Keratinocyte (primary cell): Measurements from ENCODE around the gene TSC22D3. TPM values are rescaled to one million over a fixed set of nuclear protein-coding genes. Genes with fewer than 3 reads are reported as not detected.
A peak's percentile ranks its signal among the peaks of the same experiment; 100 is the strongest.

ENCODE experiments used
- DNase-seq: peaks from one replicate; pipeline ENCODE4 v3.0.0-alpha.2; 2011; ENCODE audit warnings: low read depth, missing footprints, low spot score
- FAIRE-seq: peaks from 2 replicates; lab custom pipeline; 2011; peaks lifted over from hg19 to GRCh38; lab: Jason Lieb, UNC
- H2AFZ ChIP-seq: 2 replicates; pipeline ENCODE4 v1.6.0; 2012; ENCODE audit warnings: low read length, control low read depth, inconsistent platforms; ENCODE audit not compliant: control insufficient read depth
- H3K27ac ChIP-seq: 2 replicates; pipeline ENCODE4 v1.5.1; 2011; ENCODE audit warnings: low read length; ENCODE audit not compliant: control insufficient read depth, insufficient read depth
- H3K27me3 ChIP-seq: 3 replicates; pipeline ENCODE4 v1.6.0; 2011; ENCODE audit warnings: low read length; ENCODE audit not compliant: control insufficient read depth, insufficient read depth; ENCODE audit errors: extremely low read depth
- H3K36me3 ChIP-seq, 2 experiments: 2 replicates in 1 of 2; 3 replicates in 1 of 2; pipeline ENCODE4 v1.5.1; 2011; ENCODE audit warnings: low read length in 2 of 2, mild to moderate bottlenecking in 1 of 2; ENCODE audit not compliant: control insufficient read depth in 2 of 2, insufficient read depth in 2 of 2; ENCODE audit errors: extremely low read depth in 1 of 2
- H3K4me1 ChIP-seq: 3 replicates; pipeline ENCODE4 v1.5.1; 2011; ENCODE audit warnings: low read length; ENCODE audit not compliant: control insufficient read depth, insufficient read depth; ENCODE audit errors: extremely low read depth
- H3K4me2 ChIP-seq: 3 replicates; pipeline ENCODE4 v1.6.0; 2011; ENCODE audit warnings: low read depth, low read length; ENCODE audit not compliant: control insufficient read depth, insufficient read depth; ENCODE audit errors: extremely low read depth
- H3K4me3 ChIP-seq, 3 experiments: fragments of 200-600 bp in 1 of 3; sonication (generic) in 1 of 3; 2 replicates in 2 of 3; 3 replicates in 1 of 3; pipeline ENCODE4 v1.5.1; 2011 to 2016; ENCODE audit warnings: low read length in 3 of 3, mild to moderate bottlenecking in 3 of 3, control low read depth in 2 of 3, inconsistent platforms in 1 of 3, low read depth in 1 of 3, mixed read lengths in 1 of 3, mixed run types in 1 of 3, moderate library complexity in 1 of 3; ENCODE audit not compliant: control insufficient read depth in 2 of 3, insufficient read depth in 2 of 3; ENCODE audit errors: extremely low read depth in 1 of 3
- H3K79me2 ChIP-seq: 2 replicates; pipeline ENCODE4 v1.6.0; 2012; ENCODE audit warnings: low read length; ENCODE audit not compliant: control insufficient read depth, insufficient read depth
- H3K9ac ChIP-seq: 3 replicates; pipeline ENCODE4 v1.6.0; 2011; ENCODE audit warnings: low read length; ENCODE audit not compliant: control insufficient read depth, insufficient read depth; ENCODE audit errors: extremely low read depth
- H3K9me1 ChIP-seq: 3 replicates; pipeline ENCODE4 v1.6.0; 2011; ENCODE audit warnings: low read length; ENCODE audit not compliant: control insufficient read depth, insufficient read depth; ENCODE audit errors: extremely low read depth
- H3K9me3 ChIP-seq: 2 replicates; pipeline ENCODE4 v1.5.1; 2012; ENCODE audit warnings: low read depth, low read length; ENCODE audit not compliant: control insufficient read depth
- H4K20me1 ChIP-seq: 3 replicates; pipeline ENCODE4 v1.6.0; 2011; ENCODE audit warnings: low read length; ENCODE audit not compliant: control insufficient read depth, insufficient read depth; ENCODE audit errors: extremely low read depth
- EZH2 ChIP-seq: IDR thresholded peaks from one replicate; pipeline ENCODE4 v1.6.1; 2012; ENCODE audit warnings: inconsistent platforms, mild to moderate bottlenecking, low read length, moderate library complexity
- dilution Hi-C: fragments of 300-500 bp; cut with MboI; formaldehyde crosslinking; loops from one replicate; pipeline ENCODE4 v1.7.0; 2020; ENCODE audit warnings: low sequenced_read_pairs; ENCODE audit not compliant: extremely low pct_ligation_motif_present
- polyA plus RNA-seq, 5 experiments: library from polyadenylated mRNA; depleted of rRNA in 3 of 5; stranded (reverse) in 3 of 5; stranded (forward) in 1 of 5; unstranded in 1 of 5; fragments of >200 nt; gene quantifications; 1 replicate in 1 of 5; 2 replicates in 3 of 5; 3 replicates in 1 of 5; pipeline versions ENCODE4 v1.2.1 to v1.2.3, GENCODE V29; 2011 to 2012; ENCODE audit warnings: missing spikeins in 2 of 5, low read depth in 1 of 5, low replicate concordance in 1 of 5
- TF ChIP-seq, protein P1 (sequence below), 3 experiments: IDR thresholded peaks in 1 of 3; conservative IDR thresholded peaks in 1 of 3; optimal IDR thresholded peaks in 1 of 3; 2 replicates in 2 of 3; 3 replicates in 1 of 3; pipeline versions ENCODE3 to v1.5.1; 2011; ENCODE audit warnings: low read length in 3 of 3, mild to moderate bottlenecking in 3 of 3, moderate library complexity in 2 of 3, control low read depth in 1 of 3, inconsistent platforms in 1 of 3; ENCODE audit not compliant: insufficient read depth in 2 of 3; ENCODE audit errors: extremely low read depth in 1 of 3

The TSC22D3 gene
- polyA plus RNA-seq, 1 donor (not counting 4 experiments of a cell fraction or from before 2014, with no cell fraction given): 48.5 TPM

- TF ChIP-seq, protein P1, sequence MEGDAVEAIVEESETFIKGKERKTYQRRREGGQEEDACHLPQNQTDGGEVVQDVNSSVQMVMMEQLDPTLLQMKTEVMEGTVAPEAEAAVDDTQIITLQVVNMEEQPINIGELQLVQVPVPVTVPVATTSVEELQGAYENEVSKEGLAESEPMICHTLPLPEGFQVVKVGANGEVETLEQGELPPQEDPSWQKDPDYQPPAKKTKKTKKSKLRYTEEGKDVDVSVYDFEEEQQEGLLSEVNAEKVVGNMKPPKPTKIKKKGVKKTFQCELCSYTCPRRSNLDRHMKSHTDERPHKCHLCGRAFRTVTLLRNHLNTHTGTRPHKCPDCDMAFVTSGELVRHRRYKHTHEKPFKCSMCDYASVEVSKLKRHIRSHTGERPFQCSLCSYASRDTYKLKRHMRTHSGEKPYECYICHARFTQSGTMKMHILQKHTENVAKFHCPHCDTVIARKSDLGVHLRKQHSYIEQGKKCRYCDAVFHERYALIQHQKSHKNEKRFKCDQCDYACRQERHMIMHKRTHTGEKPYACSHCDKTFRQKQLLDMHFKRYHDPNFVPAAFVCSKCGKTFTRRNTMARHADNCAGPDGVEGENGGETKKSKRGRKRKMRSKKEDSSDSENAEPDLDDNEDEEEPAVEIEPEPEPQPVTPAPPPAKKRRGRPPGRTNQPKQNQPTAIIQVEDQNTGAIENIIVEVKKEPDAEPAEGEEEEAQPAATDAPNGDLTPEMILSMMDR (optimal IDR thresholded peaks at IDR 0.05 in 1 of 3, IDR thresholded peaks at IDR 0.05 in 1 of 3, conservative IDR thresholded peaks at IDR 0.05 in 1 of 3; ENCODE audit: extremely low read depth in 1 of 3, insufficient read depth in 2 of 3, low read length in 3 of 3): no peak
- no peak for TF ChIP-seq EZH2
Observed at GRCh38 chrX:107700790-107701189, 74.8 kb downstream of the TSC22D3 start.

GRCh38 chrX:107700317-107700774 lies 75.2 kb downstream of the TSC22D3 start:
- Histone ChIP-seq H4K20me1 (no peaks in the 10 kb centered on the region), H3K4me3 (no peak overlapping the region), H3K27ac (peak overlapping the region; percentile 27), H3K9me1 (no peaks in the 10 kb centered on the region), H3K4me1 (peaks cover 11% of the 10 kb centered on the region), H3K9me3 (no peaks in the 10 kb centered on the region), H2AFZ (no peak overlapping the region), H3K4me2 (peak overlapping the region; percentile 55), H3K36me3 (no peaks in the 10 kb centered on the region), H3K79me2 (no peaks in the 10 kb centered on the region), H3K27me3 (peaks cover 4% of the 10 kb centered on the region), H3K9ac (no peak overlapping the region)
- dilution Hi-C loops: no loop called here
- DNase-seq (no peak), FAIRE-seq (peak; percentile 39)
- TF ChIP-seq, protein P1 (optimal IDR thresholded peaks at IDR 0.05 in 1 of 3, IDR thresholded peaks at IDR 0.05 in 1 of 3, conservative IDR thresholded peaks at IDR 0.05 in 1 of 3; ENCODE audit: extremely low read depth in 1 of 3, insufficient read depth in 2 of 3, low read length in 3 of 3): no peak
- TF ChIP-seq EZH2: no peak

More at GRCh38 chrX:107700790-107701189, 74.8 kb downstream of the TSC22D3 start:
- Histone ChIP-seq H3K4me2 (peak overlapping the region; percentile 55), H3K27me3 (peaks cover 4% of the 10 kb centered on the region), H3K9me1 (no peaks in the 10 kb centered on the region), H3K9ac (no peak overlapping the region), H3K79me2 (no peaks in the 10 kb centered on the region), H3K4me1 (peaks cover 11% of the 10 kb centered on the region), H3K9me3 (no peaks in the 10 kb centered on the region), H3K36me3 (no peaks in the 10 kb centered on the region), H3K27ac (peak overlapping the region; percentile 27), H2AFZ (no peak overlapping the region), H3K4me3 (no peak overlapping the region), H4K20me1 (no peaks in the 10 kb centered on the region)
- DNase-seq (no peak), FAIRE-seq (no peak)
- dilution Hi-C loops: no loop called here
